Thoracic aorta (tissue), 2 donors: ENCODE data around the gene DLGAP4. TPM values are rescaled to one million over a fixed set of nuclear protein-coding genes. Genes with fewer than 3 reads are reported as not detected.
A peak's percentile ranks its signal among the peaks of the same experiment; 100 is the strongest.

Experiments used
- ATAC-seq: fragments of 150-250 bp; one replicate; pipeline ENCODE4 v1.8.0; 2017; ENCODE audit warnings: low read depth; ENCODE audit not compliant: insufficient number of reproducible peaks, low FRiP score
- DNase-seq: peaks from one replicate; pipeline ENCODE4 v3.0.0-alpha.2; 2020; ENCODE audit warnings: low spot score
- H3K27ac ChIP-seq, 2 donors: fragments of 200-600 bp; sonication (generic); 1 replicate in 1 of 2; 2 replicates in 1 of 2; pipeline ENCODE4 v1.5.1; 2016; ENCODE audit warnings: mild to moderate bottlenecking in 2 of 2, moderate library complexity in 2 of 2
- H3K27me3 ChIP-seq: fragments of 200-600 bp; sonication (generic); replicated peaks from 2 replicates; pipeline ENCODE4 v1.6.0; 2016; ENCODE audit warnings: mild to moderate bottlenecking; ENCODE audit not compliant: insufficient read depth
- H3K36me3 ChIP-seq: fragments of 200-600 bp; sonication (generic); one replicate; pipeline ENCODE4 v1.5.1; 2016
- H3K4me1 ChIP-seq, 2 donors: fragments of 200-600 bp; sonication (generic); 1 replicate in 1 of 2; 2 replicates in 1 of 2; pipeline versions ENCODE4 v1.5.1 to v1.6.0; 2016; ENCODE audit warnings: low read depth in 2 of 2, mild to moderate bottlenecking in 1 of 2; ENCODE audit not compliant: control insufficient read depth in 1 of 2
- H3K4me3 ChIP-seq: fragments of 200-600 bp; sonication (generic); 2 replicates; pipeline ENCODE4 v1.5.1; 2016; ENCODE audit warnings: mild to moderate bottlenecking
- H3K9me3 ChIP-seq: fragments of 200-600 bp; sonication (generic); 2 replicates; pipeline ENCODE4 v1.5.1; 2016
- total RNA-seq, 2 donors: library from RNA; depleted of rRNA; stranded (reverse); fragments of >200 nt; gene quantifications; one replicate each; pipeline versions ENCODE4 v1.1.0 to v1.2.3, GENCODE V29; 2016
- TF ChIP-seq, protein P1 (sequence below): fragments of 200-600 bp; sonication (generic); IDR thresholded peaks from one replicate; pipeline ENCODE4 v1.5.1; 2019; ENCODE audit warnings: antibody characterized with exemption

The DLGAP4 gene
- total RNA-seq, 2 donors from 2014 or later = 66.2 to 105 TPM

DNA sequence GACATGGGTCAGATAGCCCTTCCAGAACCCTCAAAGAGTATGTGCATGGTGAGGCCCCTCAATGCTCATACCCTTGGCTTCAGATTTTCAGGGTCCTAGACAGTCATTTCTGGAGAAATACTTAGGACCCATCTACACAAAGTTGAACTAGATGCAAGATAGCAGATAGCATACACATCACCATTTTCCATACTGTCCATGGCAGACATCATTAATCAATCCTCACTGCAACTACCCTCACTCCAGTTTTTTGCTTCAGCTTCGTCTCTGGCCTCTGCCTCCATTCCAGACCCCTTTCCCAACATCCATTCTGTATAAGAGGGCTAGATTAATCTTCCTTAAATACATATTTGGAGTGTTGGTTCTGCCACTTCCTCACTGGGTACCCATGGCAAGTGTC lies 139.7 kb downstream of the DLGAP4 start:
- H3K27me3 ChIP-seq = no peaks in the 10 kb centered on the region
- TF ChIP-seq, protein P1, sequence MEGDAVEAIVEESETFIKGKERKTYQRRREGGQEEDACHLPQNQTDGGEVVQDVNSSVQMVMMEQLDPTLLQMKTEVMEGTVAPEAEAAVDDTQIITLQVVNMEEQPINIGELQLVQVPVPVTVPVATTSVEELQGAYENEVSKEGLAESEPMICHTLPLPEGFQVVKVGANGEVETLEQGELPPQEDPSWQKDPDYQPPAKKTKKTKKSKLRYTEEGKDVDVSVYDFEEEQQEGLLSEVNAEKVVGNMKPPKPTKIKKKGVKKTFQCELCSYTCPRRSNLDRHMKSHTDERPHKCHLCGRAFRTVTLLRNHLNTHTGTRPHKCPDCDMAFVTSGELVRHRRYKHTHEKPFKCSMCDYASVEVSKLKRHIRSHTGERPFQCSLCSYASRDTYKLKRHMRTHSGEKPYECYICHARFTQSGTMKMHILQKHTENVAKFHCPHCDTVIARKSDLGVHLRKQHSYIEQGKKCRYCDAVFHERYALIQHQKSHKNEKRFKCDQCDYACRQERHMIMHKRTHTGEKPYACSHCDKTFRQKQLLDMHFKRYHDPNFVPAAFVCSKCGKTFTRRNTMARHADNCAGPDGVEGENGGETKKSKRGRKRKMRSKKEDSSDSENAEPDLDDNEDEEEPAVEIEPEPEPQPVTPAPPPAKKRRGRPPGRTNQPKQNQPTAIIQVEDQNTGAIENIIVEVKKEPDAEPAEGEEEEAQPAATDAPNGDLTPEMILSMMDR = no peak
- no peak for ATAC-seq

DNA sequence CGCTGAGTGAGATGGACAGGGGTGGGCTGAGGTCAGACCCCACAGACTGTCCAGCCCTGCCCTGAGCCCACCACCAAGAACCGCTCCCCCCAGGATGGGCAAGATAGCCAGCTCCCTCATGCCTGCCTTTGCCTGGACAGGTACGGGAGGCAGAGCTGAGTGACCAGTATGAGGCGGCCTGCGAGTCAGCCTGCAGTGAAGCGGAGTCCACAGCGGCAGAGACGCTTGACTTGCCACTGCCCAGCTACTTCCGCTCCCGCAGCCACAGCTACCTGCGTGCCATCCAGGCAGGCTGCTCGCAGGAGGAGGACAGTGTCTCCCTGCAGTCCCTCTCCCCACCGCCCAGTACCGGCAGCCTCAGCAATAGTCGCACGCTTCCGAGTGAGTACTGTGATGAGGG lies 140.4 kb downstream of the DLGAP4 start:
- no peaks in the 10 kb centered on the region for H3K9me3 ChIP-seq
- DNase-seq = no peak
- H3K4me1 ChIP-seq = no peaks in the 10 kb centered on the region
- TF ChIP-seq, protein P1 = no peak
- H3K4me3 ChIP-seq = no peak overlapping the region
- H3K27me3 ChIP-seq = no peaks in the 10 kb centered on the region
- H3K27ac ChIP-seq = no peak overlapping the region
- no peak for ATAC-seq
- no peaks in the 10 kb centered on the region for H3K36me3 ChIP-seq

More for the DNA sequence above, 139.7 kb downstream of the DLGAP4 start:
- H3K4me3 ChIP-seq = no peak overlapping the region
- no peaks in the 10 kb centered on the region for H3K4me1 ChIP-seq
- H3K27ac ChIP-seq = no peak overlapping the region
- H3K9me3 ChIP-seq = no peaks in the 10 kb centered on the region
- DNase-seq = no peak
- no peaks in the 10 kb centered on the region for H3K36me3 ChIP-seq

DNA sequence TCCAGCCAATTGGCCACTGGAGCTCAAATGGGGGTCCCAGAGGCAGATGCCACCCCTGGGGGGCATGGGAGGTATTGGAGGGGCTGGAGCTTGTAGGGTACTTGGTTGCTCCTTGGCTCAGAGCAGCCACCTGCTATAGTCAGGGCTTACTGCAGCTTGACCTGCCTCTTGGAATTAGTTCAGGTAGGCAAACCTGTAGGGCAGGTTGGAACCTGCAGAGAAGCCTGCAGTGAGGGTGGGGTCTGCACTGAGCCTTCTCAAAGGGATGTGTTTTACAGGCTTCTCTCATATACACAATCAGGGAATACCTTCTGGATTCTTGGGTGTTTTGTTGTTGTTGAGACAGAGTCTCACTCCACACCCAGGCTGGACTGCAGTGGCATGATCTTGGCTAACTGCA lies 141.0 kb downstream of the DLGAP4 start:
- no peak overlapping the region for H3K27ac ChIP-seq
- no peaks in the 10 kb centered on the region for H3K9me3 ChIP-seq
- no peaks in the 10 kb centered on the region for H3K27me3 ChIP-seq
- TF ChIP-seq, protein P1 = no peak
- DNase-seq (no peak), ATAC-seq (no peak)
- H3K4me1 ChIP-seq = no peaks in the 10 kb centered on the region
- no peak overlapping the region for H3K4me3 ChIP-seq
- no peaks in the 10 kb centered on the region for H3K36me3 ChIP-seq

DNA sequence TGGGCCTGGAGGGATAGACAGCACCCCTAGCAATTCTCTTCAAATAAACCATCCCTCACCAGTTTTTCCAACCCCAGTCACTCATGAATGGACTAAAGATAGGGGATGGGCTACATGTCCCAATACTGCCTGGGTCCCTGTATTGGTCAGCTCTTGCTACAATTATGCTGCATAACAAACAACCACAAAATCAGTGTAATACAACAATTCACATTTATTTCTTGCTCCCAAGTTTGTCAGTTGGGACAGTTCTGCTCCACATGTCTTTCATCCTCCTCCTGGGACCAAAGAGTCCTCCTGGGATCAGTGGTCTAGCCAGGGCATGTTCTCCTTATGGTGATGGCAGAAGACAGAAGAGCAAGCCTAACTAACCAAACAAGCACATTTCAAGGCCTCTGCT lies 143.5 kb downstream of the DLGAP4 start:
- DNase-seq (no peak), ATAC-seq (no peak)
- Histone ChIP-seq H3K27me3 (no peaks in the 10 kb centered on the region), H3K9me3 (no peaks in the 10 kb centered on the region), H3K4me3 (no peak overlapping the region), H3K4me1 (peaks cover 3 to 4% of the 10 kb centered on the region in 2 donors), H3K36me3 (no peaks in the 10 kb centered on the region), H3K27ac (no peak overlapping the region)
- TF ChIP-seq, protein P1 = no peak

DNA sequence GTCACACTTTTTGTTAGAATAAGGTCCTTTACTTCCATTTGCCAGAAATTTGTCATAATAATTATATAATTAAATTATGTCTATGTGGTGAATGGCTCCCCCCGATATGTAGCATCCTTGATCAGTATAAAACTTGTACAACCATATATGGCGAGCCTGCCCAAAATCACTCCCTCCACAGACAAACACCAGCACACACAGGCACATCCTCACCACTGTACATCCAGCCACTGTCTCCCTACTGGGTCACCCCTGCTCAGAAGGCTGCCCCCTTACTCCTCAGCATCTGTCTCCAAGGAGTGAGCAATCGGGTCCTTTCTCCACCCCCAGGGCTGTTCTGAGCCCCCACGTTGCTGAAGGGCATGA lies 148.2 kb downstream of the DLGAP4 start:
- H3K4me3 ChIP-seq = peak overlapping the region; percentile 54
- H3K27ac ChIP-seq = peak overlapping the region in 1 of 2 donors; percentile 20
- peaks cover 6 to 12% of the 10 kb centered on the region in 2 donors for H3K4me1 ChIP-seq
- H3K9me3 ChIP-seq = no peaks in the 10 kb centered on the region
- no peaks in the 10 kb centered on the region for H3K36me3 ChIP-seq
- H3K27me3 ChIP-seq = no peaks in the 10 kb centered on the region
- ATAC-seq (no peak), DNase-seq (no peak)
- TF ChIP-seq, protein P1 = no peak
